Psoas muscle (tissue), 8 donors: ENCODE results near the gene LAP3. TPM values are rescaled to one million over a fixed set of nuclear protein-coding genes. Genes with fewer than 3 reads are reported as not detected.

Source experiments
- ATAC-seq, 4 donors: fragments of 200-7000 bp; cut with Tn5 transposase; one replicate each; pipeline ENCODE4 v1.9.1; 2020; ENCODE audit warnings: moderate library complexity in 3 of 4, mild to moderate bottlenecking in 2 of 4
- DNase-seq, 2 donors: peaks; one replicate each; pipeline ENCODE4 v3.0.0-alpha.2; 2020
- H3K27ac ChIP-seq: fragments of 200-600 bp; one replicate; pipeline ENCODE4 v1.8.0; 2022
- H3K27me3 ChIP-seq, 3 donors: fragments of 200-600 bp in 1 of 3; one replicate each; pipeline versions ENCODE4 v1.6.1 to v1.8.0; 2013 to 2022; ENCODE audit warnings: low read length in 2 of 3, mild to moderate bottlenecking in 2 of 3, moderate library complexity in 1 of 3; ENCODE audit not compliant: insufficient read depth in 3 of 3
- H3K36me3 ChIP-seq, 2 donors: fragments of 200-600 bp in 1 of 2; one replicate each; pipeline versions ENCODE4 v1.6.1 to v1.8.0; 2013 to 2022; ENCODE audit warnings: low read depth in 1 of 2, mild to moderate bottlenecking in 1 of 2, moderate library complexity in 1 of 2; ENCODE audit not compliant: insufficient read depth in 1 of 2
- H3K4me1 ChIP-seq: fragments of 200-600 bp; one replicate; pipeline ENCODE4 v1.8.0; 2022
- H3K4me3 ChIP-seq: fragments of 200-600 bp; one replicate; pipeline ENCODE4 v1.8.0; 2022; ENCODE audit warnings: mild to moderate bottlenecking
- H3K9me3 ChIP-seq: fragments of 200-600 bp; one replicate; pipeline ENCODE4 v1.8.0; 2022
- CTCF ChIP-seq: fragments of 200-600 bp; IDR thresholded peaks from one replicate; pipeline ENCODE4 v1.8.0; 2022; ENCODE audit warnings: antibody characterized with exemption
- WGBS, 3 donors: extraction: QIAGEN DNeasy Blood & Tissue Kit; methylation state at CpG; one replicate each; pipeline versions ENCODE4 v1.1.6 to v1.1.7; 2013; 5-methylcytosine and 5-hydroxymethylcytosine counted together
- intact Hi-C, 2 donors: fragments of 100-400 bp; cut with DNase I; formaldehyde crosslinking; loops; one replicate each; pipeline versions ENCODE4 v1.11.0 to v1.14.2; 2022
- polyA plus RNA-seq, 3 donors: library from polyadenylated mRNA; stranded (reverse); fragments of 200-250 nt; gene quantifications; one replicate each; pipeline ENCODE4 v1.2.3, GENCODE V29; 2013
- total RNA-seq, 4 donors: library from RNA; stranded (reverse); fragmentation: NEBNext Ultra II Directional in 2 of 4; extraction: Animal tissue kit (Norgen Biotek cat#: 25700) in 2 of 4; gene quantifications; one replicate each; pipeline versions ENCODE4 v1.2.1 to v1.2.4, GENCODE V29; 2021 to 2023
- donor health status: healthy with polysubstance abuse.
- donor health status: DM: no; HTN: no; CAD: no; lungs with moderate emphysema.
- donor health status: Bipolar disorder and iron deficiency.
- donor health status: healthy.
- donor health status: DM: yes; HTN: yes; CAD: no.
- donor health status: DM: no; HTN: no; CAD: no.
- donor health status: DM: no; HTN: no; CAD: no.
- donor health status: DM: yes; HTN: yes; CAD: no.

Gene LAP3
- total and polyA plus RNA-seq, 7 donors, result 44.6 to 82.4 (median 61.4) TPM

- WGBS, 3 donors, result 84 to 90% (median 87%) methylated on average over 6 of the region's 6 CpGs
- Histone ChIP-seq H3K27ac (no peak overlapping the region), H3K27me3 (no peaks in the 10 kb centered on the region), H3K36me3 (peaks cover 13 to 94% of the 10 kb centered on the region in 2 donors), H3K9me3 (no peaks in the 10 kb centered on the region), H3K4me1 (no peaks in the 10 kb centered on the region), H3K4me3 (no peak overlapping the region)
- no peak for ATAC-seq
- intact Hi-C loops, result no loop called here
- no peak for TF ChIP-seq CTCF
- no peak for DNase-seq
These were observed 18.5 kb downstream of the LAP3 start for GRCh38 chr4:17595471-17596005.

GRCh38 chr4:17597517-17597916, 20.5 kb downstream of the LAP3 start:
- H3K9me3 ChIP-seq, result no peaks in the 10 kb centered on the region
- 72 to 82% (median 76%) methylated on average over 7 of the region's 7 CpGs for WGBS, 3 donors
- no peaks in the 10 kb centered on the region for H3K4me1 ChIP-seq
- no peak overlapping the region for H3K27ac ChIP-seq
- no peaks in the 10 kb centered on the region for H3K27me3 ChIP-seq
- peak in 3 of 4 donors; percentile 34 to 66 (median 60) for ATAC-seq
- TF ChIP-seq CTCF, result no peak
- intact Hi-C loops, result no loop called here
- DNase-seq, result no peak
- no peak overlapping the region for H3K4me3 ChIP-seq
- H3K36me3 ChIP-seq, result peaks cover 16 to 92% of the 10 kb centered on the region in 2 donors

GRCh38 chr4:17599826-17600225, 22.8 kb downstream of the LAP3 start:
- no peaks in the 10 kb centered on the region for H3K4me1 ChIP-seq
- H3K9me3 ChIP-seq, result no peaks in the 10 kb centered on the region
- no peak overlapping the region for H3K27ac ChIP-seq
- intact Hi-C loops, result no loop called here
- peaks cover 15 to 79% of the 10 kb centered on the region in 2 donors for H3K36me3 ChIP-seq
- H3K27me3 ChIP-seq, result no peaks in the 10 kb centered on the region
- WGBS, 3 donors, result 42 to 96% (median 93%) methylated on average over 1 of the region's 1 CpG
- TF ChIP-seq CTCF, result no peak
- ATAC-seq (no peak), DNase-seq (no peak)
- no peak overlapping the region for H3K4me3 ChIP-seq

GRCh38 chr4:17605236-17605635, 28.2 kb downstream of the LAP3 start:
- WGBS, 3 donors, result 66 to 77% (median 71%) methylated on average over 3 of the region's 3 CpGs
- Histone ChIP-seq H3K4me3 (no peak overlapping the region), H3K9me3 (no peaks in the 10 kb centered on the region), H3K27ac (no peak overlapping the region), H3K27me3 (no peaks in the 10 kb centered on the region), H3K4me1 (no peaks in the 10 kb centered on the region), H3K36me3 (peaks cover 14 to 74% of the 10 kb centered on the region in 2 donors)
- intact Hi-C loops, result no loop called here
- TF ChIP-seq CTCF, result no peak
- ATAC-seq, result no peak
- no peak for DNase-seq
